ENCODE results near the gene HDAC11. TPM values are rescaled to one million over a fixed set of nuclear protein-coding genes. Genes with fewer than 3 reads are reported as not detected.
"Not testable (repeated sequence)": the region's sequence is repeated elsewhere in the genome, so short reads cannot be mapped to it uniquely, and the experiment has no call there.

The HDAC11 gene
- 7.1 and 11.3 TPM in 2 replicates for total RNA-seq (2014; rRNA removed)
- polyA plus RNA-seq (2012): 14.2 TPM

GRCh38 chr3:13479582-13480339 is at the start of gene HDAC11:
Gene HDAC11, plus strand, starts transcription at chr3:13480306. Its CDS starts 42 bp downstream, at chr3:13480348.
- DNase-seq (ENCODE audit: low read depth): peak; percentile 92

GRCh38 chr3:13430411-13430875 is 49.7 kb upstream of the HDAC11 start:
- not testable (repeated sequence) for DNase-seq (ENCODE audit: low read depth)

- no peak for DNase-seq (ENCODE audit: low read depth)
These were observed 48.0 kb upstream of the HDAC11 start for GRCh38 chr3:13432093-13432492.

GRCh38 chr3:13433912-13434311 is 46.2 kb upstream of the HDAC11 start:
- DNase-seq (ENCODE audit: low read depth): no peak

GRCh38 chr3:13436213-13436612 is 43.9 kb upstream of the HDAC11 start:
- DNase-seq (ENCODE audit: low read depth): not testable (repeated sequence)

GRCh38 chr3:13440204-13440817 is 39.8 kb upstream of the HDAC11 start:
- no peak for DNase-seq (ENCODE audit: low read depth)

GRCh38 chr3:13442882-13443281 is 37.2 kb upstream of the HDAC11 start:
- DNase-seq (ENCODE audit: low read depth): not testable (repeated sequence)

- DNase-seq (ENCODE audit: low read depth): peak; percentile 19
These were observed 28.8 kb upstream of the HDAC11 start for GRCh38 chr3:13451301-13451673.

GRCh38 chr3:13452490-13453335 is 27.4 kb upstream of the HDAC11 start:
- peak; percentile 41 for DNase-seq (ENCODE audit: low read depth)

- DNase-seq (ENCODE audit: low read depth): no peak
These were observed 24.5 kb upstream of the HDAC11 start for GRCh38 chr3:13455644-13456043.

GRCh38 chr3:13457593-13457992 is 22.5 kb upstream of the HDAC11 start:
- no peak for DNase-seq (ENCODE audit: low read depth)

GRCh38 chr3:13459605-13460340 is 20.3 kb upstream of the HDAC11 start:
- DNase-seq (ENCODE audit: low read depth): no peak

GRCh38 chr3:13460341-13460736 is 19.8 kb upstream of the HDAC11 start:
- no peak for DNase-seq (ENCODE audit: low read depth)

GRCh38 chr3:13461169-13462124 is 18.7 kb upstream of the HDAC11 start:
- DNase-seq (ENCODE audit: low read depth): peak; percentile 12

GRCh38 chr3:13462125-13462629 is 17.9 kb upstream of the HDAC11 start:
- DNase-seq (ENCODE audit: low read depth): no peak

GRCh38 chr3:13462822-13463221 is 17.3 kb upstream of the HDAC11 start:
- DNase-seq (ENCODE audit: low read depth): no peak

- no peak for DNase-seq (ENCODE audit: low read depth)
These were observed 16.3 kb upstream of the HDAC11 start for GRCh38 chr3:13463618-13464400.

- peak; percentile 15 for DNase-seq (ENCODE audit: low read depth)
These were observed 14.8 kb upstream of the HDAC11 start for GRCh38 chr3:13465236-13465873.

- no peak for DNase-seq (ENCODE audit: low read depth)
These were observed 13.3 kb upstream of the HDAC11 start for GRCh38 chr3:13466781-13467180.

Measured in LHCN-M2 (cell line).